Lung (tissue), 12 donors: ENCODE results near the gene TMEM100. TPM values are rescaled to one million over a fixed set of nuclear protein-coding genes. Genes with fewer than 3 reads are reported as not detected.
A peak's percentile ranks its signal among the peaks of the same experiment; 100 is the strongest.

ENCODE experiments used
- ATAC-seq: fragments of 200-7000 bp; cut with Tn5 transposase; one replicate; pipeline ENCODE4 v1.9.1; 2020; ENCODE audit warnings: moderate number of reproducible peaks; ENCODE audit not compliant: insufficient read depth, low FRiP score
- DNase-seq, 3 donors: peaks; one replicate each; pipeline ENCODE4 v3.0.0-alpha.2; 2013 to 2017
- H3K27ac ChIP-seq, 2 donors: one replicate each; pipeline ENCODE4 v1.5.1; 2013; ENCODE audit warnings: mild to moderate bottlenecking in 2 of 2, moderate library complexity in 2 of 2, control low read depth in 1 of 2, inconsistent platforms in 1 of 2, low read depth in 1 of 2, low read length in 1 of 2
- H3K27me3 ChIP-seq, 3 donors: one replicate each; pipeline ENCODE4 v1.5.1; 2013; ENCODE audit warnings: low read length in 2 of 3; ENCODE audit not compliant: control insufficient read depth in 3 of 3, insufficient read depth in 3 of 3
- H3K36me3 ChIP-seq, 4 donors: one replicate each; pipeline ENCODE4 v1.5.1; 2013; ENCODE audit warnings: low read length in 4 of 4, mild to moderate bottlenecking in 1 of 4, moderate library complexity in 1 of 4; ENCODE audit not compliant: control insufficient read depth in 4 of 4, insufficient read depth in 4 of 4
- H3K4me1 ChIP-seq, 5 donors: one replicate each; pipeline ENCODE4 v1.5.1; 2013; ENCODE audit warnings: low read length in 5 of 5, mild to moderate bottlenecking in 2 of 5, moderate library complexity in 1 of 5; ENCODE audit not compliant: control insufficient read depth in 5 of 5, insufficient read depth in 5 of 5
- H3K4me3 ChIP-seq: one replicate; pipeline ENCODE4 v1.5.1; 2013; ENCODE audit warnings: mild to moderate bottlenecking, control low read depth, moderate library complexity
- H3K9ac ChIP-seq, 2 donors: one replicate each; pipeline ENCODE4 v1.5.1; 2013; ENCODE audit warnings: low read length in 2 of 2, control low read depth in 1 of 2; ENCODE audit not compliant: insufficient read depth in 1 of 2
- H3K9me3 ChIP-seq, 4 donors: one replicate each; pipeline ENCODE4 v1.5.1; 2013; ENCODE audit warnings: low read length in 3 of 4, mild to moderate bottlenecking in 1 of 4, moderate library complexity in 1 of 4; ENCODE audit not compliant: control insufficient read depth in 4 of 4, insufficient read depth in 3 of 4
- WGBS, 2 donors: extraction: QIAGEN DNeasy Blood & Tissue Kit; methylation state at CpG; one replicate each; pipeline ENCODE4 v1.1.7; 2013; 5-methylcytosine and 5-hydroxymethylcytosine counted together
- polyA plus RNA-seq, 2 donors: library from polyadenylated mRNA; stranded (reverse); fragments of 200-250 nt; gene quantifications; one replicate each; pipeline ENCODE4 v1.2.1, GENCODE V29; 2013
- total RNA-seq, 2 donors: library from RNA; depleted of rRNA in 1 of 2; stranded (reverse); fragments of >200 nt in 1 of 2; gene quantifications; one replicate each; pipeline ENCODE4 v1.2.1, GENCODE V29; 2014 to 2021
- TF ChIP-seq, protein P1 (sequence below): IDR thresholded peaks from 2 replicates; pipeline ENCODE4 v1.5.1; 2012; ENCODE audit warnings: mild to moderate bottlenecking; ENCODE audit errors: control extremely low read depth, extremely low read depth
- donor health status: control.
- donor health status: control.
- donor health status: Bipolar disorder and iron deficiency.
- donor health status: healthy.
- donor health status: DM: yes; HTN: yes; CAD: no.

Gene TMEM100
- total and polyA plus RNA-seq, 4 donors = 63.6 to 127 (median 83.4) TPM

DNA sequence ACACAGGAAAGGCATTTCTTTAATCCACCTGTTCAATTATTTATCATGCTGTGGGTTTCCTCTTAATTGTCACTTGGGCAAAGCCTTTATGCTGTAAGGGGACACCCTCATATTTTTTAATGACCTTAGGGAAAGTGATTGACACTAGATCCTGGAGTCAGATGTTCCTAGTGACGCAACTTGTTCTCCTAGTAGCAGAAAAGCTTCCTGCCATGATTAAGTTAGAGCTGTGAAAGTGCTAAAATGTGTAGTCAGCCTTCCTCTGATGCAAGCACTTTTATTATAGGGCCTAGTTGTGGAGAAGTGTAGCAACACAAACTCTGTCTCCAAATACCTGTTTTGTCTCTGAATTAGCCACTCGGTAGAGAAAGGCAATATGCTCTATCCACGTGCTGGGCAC lies 12.3 kb downstream of the TMEM100 start:
- Histone ChIP-seq H3K36me3 (no peaks in the 10 kb centered on the region), H3K9ac (no peak overlapping the region), H3K4me1 (peaks cover 0 to 4% (median 0%) of the 10 kb centered on the region in 5 donors), H3K9me3 (no peaks in the 10 kb centered on the region), H3K4me3 (no peak overlapping the region), H3K27me3 (no peaks in the 10 kb centered on the region), H3K27ac (no peak overlapping the region)
- ATAC-seq (no peak), DNase-seq (no peak)
- TF ChIP-seq, protein P1, sequence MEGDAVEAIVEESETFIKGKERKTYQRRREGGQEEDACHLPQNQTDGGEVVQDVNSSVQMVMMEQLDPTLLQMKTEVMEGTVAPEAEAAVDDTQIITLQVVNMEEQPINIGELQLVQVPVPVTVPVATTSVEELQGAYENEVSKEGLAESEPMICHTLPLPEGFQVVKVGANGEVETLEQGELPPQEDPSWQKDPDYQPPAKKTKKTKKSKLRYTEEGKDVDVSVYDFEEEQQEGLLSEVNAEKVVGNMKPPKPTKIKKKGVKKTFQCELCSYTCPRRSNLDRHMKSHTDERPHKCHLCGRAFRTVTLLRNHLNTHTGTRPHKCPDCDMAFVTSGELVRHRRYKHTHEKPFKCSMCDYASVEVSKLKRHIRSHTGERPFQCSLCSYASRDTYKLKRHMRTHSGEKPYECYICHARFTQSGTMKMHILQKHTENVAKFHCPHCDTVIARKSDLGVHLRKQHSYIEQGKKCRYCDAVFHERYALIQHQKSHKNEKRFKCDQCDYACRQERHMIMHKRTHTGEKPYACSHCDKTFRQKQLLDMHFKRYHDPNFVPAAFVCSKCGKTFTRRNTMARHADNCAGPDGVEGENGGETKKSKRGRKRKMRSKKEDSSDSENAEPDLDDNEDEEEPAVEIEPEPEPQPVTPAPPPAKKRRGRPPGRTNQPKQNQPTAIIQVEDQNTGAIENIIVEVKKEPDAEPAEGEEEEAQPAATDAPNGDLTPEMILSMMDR = no peak
- 44 to 50% methylated on average over 3 of the region's 3 CpGs for whole genome bisulfite sequencing, 2 donors

DNA sequence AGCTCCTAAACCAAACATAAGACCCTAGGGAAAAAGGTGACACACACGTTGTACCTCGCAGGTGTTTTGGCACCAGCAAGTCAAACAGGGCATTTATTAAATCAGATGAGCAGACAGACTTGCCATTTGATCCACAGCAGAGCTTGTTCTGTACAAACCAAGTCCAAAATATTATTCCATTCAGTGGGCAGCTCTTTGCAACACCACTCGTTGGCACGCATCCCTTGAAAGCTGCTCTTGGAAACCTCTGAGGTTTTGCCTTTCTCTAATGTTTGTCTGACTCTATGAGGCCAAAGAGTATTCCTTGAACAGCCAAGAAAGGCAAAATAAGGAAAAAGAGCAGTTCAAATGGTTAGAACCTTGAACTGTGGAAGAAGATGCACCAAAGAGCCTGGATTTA lies 12.7 kb downstream of the TMEM100 start:
- TF ChIP-seq, protein P1 = no peak
- Histone ChIP-seq H3K27me3 (no peaks in the 10 kb centered on the region), H3K36me3 (no peaks in the 10 kb centered on the region), H3K9me3 (no peaks in the 10 kb centered on the region), H3K4me3 (no peak overlapping the region), H3K27ac (peak overlapping the region in 1 of 2 donors; percentile 20), H3K4me1 (peaks cover 0 to 4% (median 0%) of the 10 kb centered on the region in 5 donors), H3K9ac (no peak overlapping the region)
- ATAC-seq (no peak), DNase-seq (no peak)
- 81 to 91% methylated on average over 4 of the region's 4 CpGs for whole genome bisulfite sequencing, 2 donors

DNA sequence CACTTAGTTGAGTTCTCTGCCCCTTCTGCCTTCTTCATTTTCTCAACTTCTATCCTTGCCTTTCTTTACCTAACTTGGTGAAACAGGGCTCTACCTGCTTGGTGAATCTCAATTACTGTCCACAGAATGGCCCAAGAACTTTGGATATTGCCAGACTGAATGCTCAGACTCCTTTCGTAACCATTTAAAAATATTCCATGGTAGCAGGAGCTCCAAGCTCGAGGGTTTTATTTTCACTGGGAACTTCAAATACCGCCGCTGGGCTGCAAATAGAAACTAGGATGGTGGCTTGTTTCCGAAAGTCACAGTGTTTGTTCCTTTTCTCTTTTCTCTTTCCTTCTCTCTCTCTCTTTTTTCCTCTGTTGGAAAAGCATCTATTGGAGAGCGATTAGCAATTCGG lies 13.2 kb downstream of the TMEM100 start:
- no peaks in the 10 kb centered on the region for H3K27me3 ChIP-seq
- H3K4me1 ChIP-seq = peaks cover 0 to 4% (median 0%) of the 10 kb centered on the region in 5 donors
- no peaks in the 10 kb centered on the region for H3K9me3 ChIP-seq
- 81 to 90% methylated on average over 7 of the region's 7 CpGs for WGBS, 2 donors
- no peaks in the 10 kb centered on the region for H3K36me3 ChIP-seq
- H3K27ac ChIP-seq = no peak overlapping the region
- H3K9ac ChIP-seq = no peak overlapping the region
- DNase-seq (no peak), ATAC-seq (no peak)
- H3K4me3 ChIP-seq = no peak overlapping the region
- TF ChIP-seq, protein P1 = no peak
